Bladder microvascular endothelial cell (primary cell): ENCODE results near the gene TNFAIP8. TPM values are rescaled to one million over a fixed set of nuclear protein-coding genes. Genes with fewer than 3 reads are reported as not detected.

ENCODE experiments used
- total RNA-seq: library from RNA; depleted of rRNA; stranded (reverse); fragments of >200 nt; gene quantifications from 2 replicates; pipeline ENCODE4 v1.2.3, GENCODE V29; 2014

The TNFAIP8 gene
- 7.7 and 8.7 TPM in 2 replicates for total RNA-seq

GRCh38 chr5:119355685-119356611, at the start of gene TNFAIP8:
TNFAIP8 (plus strand) TSS chr5:119356019; CDS start chr5:119356091, 72 bp downstream.

Other genes with a start within 250 kb of the TNFAIP8 start
- gene HSD17B4, start 96.5 kb downstream of the TNFAIP8 start, total RNA-seq: 138 and 205 TPM in 2 replicates